Right lobe of liver (tissue), 4 donors: Measurements from ENCODE around the gene LARP1B.
"Not testable (repeated sequence)": the region's sequence is repeated elsewhere in the genome, so short reads cannot be mapped to it uniquely, and the experiment has no call there.

Experiments used
- POLR2A ChIP-seq: fragments of 450-650 bp; IDR thresholded peaks from one replicate; pipeline ENCODE4 v1.6.1; 2017; ENCODE audit warnings: antibody characterized with exemption, mild to moderate bottlenecking
- TF ChIP-seq, protein P1 (sequence below), 4 donors: fragments of 200-600 bp in 3 of 4; fragments of 450-650 bp in 1 of 4; IDR thresholded peaks; one replicate each; pipeline versions ENCODE4 v1.5.1 to v1.8.0; 2016 to 2022; ENCODE audit warnings: antibody characterized with exemption in 4 of 4, mild to moderate bottlenecking in 2 of 4
- donor health status: DM: no; HTN: no; CAD: no.
- donor health status: DM: no; HTN: no; CAD: no.
- donor health status: DM: no; HTN: yes; CAD: no.

DNA sequence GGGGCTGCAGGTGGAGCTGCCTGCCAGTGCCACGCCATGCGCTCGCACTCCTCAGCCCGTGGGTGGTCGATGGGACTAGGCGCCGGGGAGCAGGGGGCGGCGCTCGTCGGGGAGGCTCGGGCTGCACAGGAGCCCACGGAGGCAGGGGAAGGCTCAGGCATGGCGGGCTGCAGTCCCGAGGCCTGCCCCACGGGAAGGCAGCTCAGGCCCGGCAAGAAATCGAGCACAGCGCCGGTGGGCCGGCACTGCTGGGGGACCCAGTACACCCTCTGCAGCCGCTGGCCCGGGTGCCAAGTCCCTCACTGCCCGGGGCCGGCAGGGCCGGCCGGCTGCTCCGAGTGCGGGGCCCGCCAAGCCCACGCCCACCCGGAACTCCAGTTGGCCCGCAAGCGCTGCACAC is 13.6 kb upstream of the LARP1B start:
- TF ChIP-seq, protein P1, sequence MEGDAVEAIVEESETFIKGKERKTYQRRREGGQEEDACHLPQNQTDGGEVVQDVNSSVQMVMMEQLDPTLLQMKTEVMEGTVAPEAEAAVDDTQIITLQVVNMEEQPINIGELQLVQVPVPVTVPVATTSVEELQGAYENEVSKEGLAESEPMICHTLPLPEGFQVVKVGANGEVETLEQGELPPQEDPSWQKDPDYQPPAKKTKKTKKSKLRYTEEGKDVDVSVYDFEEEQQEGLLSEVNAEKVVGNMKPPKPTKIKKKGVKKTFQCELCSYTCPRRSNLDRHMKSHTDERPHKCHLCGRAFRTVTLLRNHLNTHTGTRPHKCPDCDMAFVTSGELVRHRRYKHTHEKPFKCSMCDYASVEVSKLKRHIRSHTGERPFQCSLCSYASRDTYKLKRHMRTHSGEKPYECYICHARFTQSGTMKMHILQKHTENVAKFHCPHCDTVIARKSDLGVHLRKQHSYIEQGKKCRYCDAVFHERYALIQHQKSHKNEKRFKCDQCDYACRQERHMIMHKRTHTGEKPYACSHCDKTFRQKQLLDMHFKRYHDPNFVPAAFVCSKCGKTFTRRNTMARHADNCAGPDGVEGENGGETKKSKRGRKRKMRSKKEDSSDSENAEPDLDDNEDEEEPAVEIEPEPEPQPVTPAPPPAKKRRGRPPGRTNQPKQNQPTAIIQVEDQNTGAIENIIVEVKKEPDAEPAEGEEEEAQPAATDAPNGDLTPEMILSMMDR (IDR thresholded peaks at IDR 0.05) = not testable (repeated sequence)
- TF ChIP-seq POLR2A = not testable (repeated sequence)
